Putamen (tissue), 1 donor: Measurements from ENCODE around the gene SYT2.
"Not testable (repeated sequence)": the region's sequence is repeated elsewhere in the genome, so short reads cannot be mapped to it uniquely, and the experiment has no call there.

Source experiments
- DNase-seq: peaks from one replicate; pipeline ENCODE4 v3.0.0-alpha.2; 2016; ENCODE audit warnings: low spot score

SYT2 gene

GRCh38 chr1:202545647-202546303, 164.5 kb downstream of the SYT2 start:
- DNase-seq, result not testable (repeated sequence)

- not testable (repeated sequence) for DNase-seq
Observed at GRCh38 chr1:202544766-202545449, 165.3 kb downstream of the SYT2 start.

- not testable (repeated sequence) for DNase-seq
Observed at GRCh38 chr1:202543537-202543936, 166.7 kb downstream of the SYT2 start.

GRCh38 chr1:202542415-202542814, 167.8 kb downstream of the SYT2 start:
- not testable (repeated sequence) for DNase-seq

- DNase-seq, result not testable (repeated sequence)
Observed at GRCh38 chr1:202540858-202541257, 169.4 kb downstream of the SYT2 start.
